Measurements from ENCODE around the gene RAPGEF5.

The RAPGEF5 gene

DNA sequence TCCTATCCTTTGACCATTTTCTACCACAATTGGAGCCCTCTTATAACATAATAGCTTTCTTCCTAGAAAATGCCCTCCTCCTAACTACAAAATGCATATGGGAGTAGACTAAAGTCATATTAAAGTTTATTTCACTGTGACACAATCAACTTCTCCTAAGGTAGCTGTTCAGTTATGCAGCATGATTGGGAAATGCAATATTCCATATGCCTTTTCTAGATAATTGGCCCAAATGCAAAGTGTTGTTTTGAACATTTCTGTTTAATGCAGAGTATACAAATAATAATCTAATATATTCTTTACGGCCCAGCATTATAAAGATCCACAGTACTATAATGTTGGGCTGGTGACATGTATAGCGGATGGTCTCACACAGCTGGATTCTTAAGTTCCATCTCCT lies 205.1 kb downstream of the RAPGEF5 start:
- DNase-seq (ENCODE audit: low spot score) = no peak

DNA sequence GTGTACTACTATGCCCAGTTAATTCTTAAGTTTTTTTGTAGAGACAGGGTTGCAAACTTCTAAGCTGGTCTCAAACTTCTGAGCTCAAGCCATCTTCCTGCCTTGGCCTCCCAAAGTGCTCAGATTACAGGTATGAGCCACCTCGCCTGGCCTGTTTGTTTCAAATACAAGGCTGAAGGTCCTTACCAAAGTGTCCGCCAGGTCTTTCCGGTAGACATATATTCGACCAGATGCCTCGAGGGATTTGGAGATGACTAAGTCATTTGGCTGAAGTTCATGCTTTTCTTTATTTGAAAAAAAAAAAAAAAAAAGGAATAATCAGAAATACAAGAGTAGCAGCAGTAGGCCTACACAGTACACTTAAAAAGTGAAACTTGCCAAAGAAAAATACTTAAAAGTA lies 206.7 kb downstream of the RAPGEF5 start:
- DNase-seq (ENCODE audit: low spot score) = no peak

DNA sequence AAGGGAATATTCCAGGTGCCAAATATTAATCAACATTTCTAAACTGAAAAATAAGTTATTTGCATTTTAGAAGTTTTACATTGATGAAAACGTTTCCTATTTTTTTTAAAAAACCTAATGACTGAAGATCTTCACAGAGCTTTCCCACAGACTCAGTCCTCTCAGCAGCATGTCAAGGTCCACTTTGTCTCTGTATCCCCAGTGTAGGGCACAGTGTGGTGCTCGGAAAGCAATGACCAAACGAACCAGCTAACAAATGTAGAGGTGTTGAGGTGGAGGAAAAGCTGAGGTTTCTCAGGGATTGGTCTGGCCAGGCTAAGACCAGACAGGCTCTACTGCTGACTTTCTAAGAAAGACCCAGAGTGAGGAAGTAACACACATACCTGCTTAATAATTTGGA lies 209.1 kb downstream of the RAPGEF5 start:
- DNase-seq (ENCODE audit: low spot score) = no peak

DNA sequence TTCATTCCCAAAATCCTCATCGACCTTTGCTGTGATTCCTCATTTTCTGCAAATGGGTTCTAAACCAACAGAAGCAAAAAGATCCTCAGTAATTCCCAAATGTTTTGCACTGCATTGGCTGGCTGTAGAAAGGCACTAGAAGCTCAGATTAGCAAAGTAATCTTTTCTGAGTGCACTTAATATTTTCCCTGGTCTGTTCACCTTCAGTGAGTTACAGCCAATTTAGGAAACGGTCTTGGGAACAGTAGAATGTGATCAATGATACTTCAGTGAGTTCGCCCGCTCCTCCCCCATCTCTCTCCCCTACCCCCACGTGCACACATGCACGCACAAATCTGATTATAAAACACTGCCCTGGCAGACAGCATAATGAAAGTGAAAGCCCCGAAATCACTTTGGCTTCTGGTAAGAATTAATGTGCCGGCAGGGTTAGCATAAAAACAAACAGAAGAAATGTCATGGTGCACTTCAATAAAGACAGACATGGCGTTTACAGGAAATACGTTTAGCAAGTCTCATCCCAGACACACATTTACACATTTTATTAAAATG lies 209.9 kb downstream of the RAPGEF5 start:
- DNase-seq (ENCODE audit: low spot score) = peak; percentile 22

DNA sequence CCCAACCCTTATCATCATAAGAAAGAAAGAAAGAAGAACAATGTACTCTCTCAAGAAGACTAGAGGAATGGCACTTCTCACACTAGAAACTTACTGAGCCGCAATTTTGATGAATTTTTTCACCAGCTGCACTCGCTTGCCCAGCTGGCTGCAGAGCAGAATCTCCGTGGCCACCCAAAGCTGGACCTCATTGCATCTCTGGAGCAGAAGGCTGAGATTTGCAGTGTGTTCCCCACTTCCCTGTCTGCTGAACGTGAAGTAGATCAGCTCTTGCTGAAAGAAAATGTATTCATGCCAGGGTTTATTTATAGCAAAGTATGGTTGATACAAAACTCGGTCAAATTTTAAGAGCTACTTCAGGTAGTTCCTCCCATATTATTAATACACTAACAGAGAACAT lies 212.0 kb downstream of the RAPGEF5 start:
- DNase-seq (ENCODE audit: low spot score) = no peak

DNA sequence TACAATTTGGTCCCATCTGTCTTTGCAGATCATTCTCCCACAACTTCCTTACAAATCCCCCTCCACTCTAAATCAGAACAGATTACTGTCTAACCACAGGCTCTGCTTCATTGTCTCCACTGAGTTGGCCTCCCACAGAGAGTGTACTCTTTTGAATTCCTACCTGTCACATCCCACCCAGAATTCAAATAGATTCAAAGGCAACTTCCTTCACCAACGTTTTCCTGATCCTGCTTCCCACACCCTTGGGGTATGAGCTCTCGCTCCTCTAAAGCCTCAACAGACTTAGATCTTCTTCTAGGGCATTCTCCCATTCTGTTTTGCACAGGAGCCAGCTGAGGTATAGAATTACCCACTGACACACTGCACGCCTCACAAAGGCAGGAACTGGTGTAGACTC lies 213.5 kb downstream of the RAPGEF5 start:
- DNase-seq (ENCODE audit: low spot score) = no peak

DNA sequence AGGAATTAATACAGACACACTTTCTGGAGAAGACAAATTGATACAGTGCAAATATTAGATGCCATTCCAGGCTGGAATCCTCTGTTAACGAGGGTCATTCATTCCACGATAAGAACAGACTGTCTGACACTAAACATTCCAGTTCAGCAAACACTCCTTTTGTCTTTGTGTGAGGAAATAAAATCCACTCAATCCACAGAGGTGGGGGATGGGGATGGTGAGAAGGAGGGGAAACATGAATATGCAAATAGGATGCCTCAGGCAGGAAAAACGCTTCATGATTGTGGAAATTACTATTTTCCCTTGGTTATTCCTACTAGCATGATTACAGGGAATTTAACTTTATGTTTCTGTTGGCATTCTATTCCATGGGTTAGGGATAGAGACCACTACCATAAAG lies 214.4 kb downstream of the RAPGEF5 start:
- DNase-seq (ENCODE audit: low spot score) = no peak

DNA sequence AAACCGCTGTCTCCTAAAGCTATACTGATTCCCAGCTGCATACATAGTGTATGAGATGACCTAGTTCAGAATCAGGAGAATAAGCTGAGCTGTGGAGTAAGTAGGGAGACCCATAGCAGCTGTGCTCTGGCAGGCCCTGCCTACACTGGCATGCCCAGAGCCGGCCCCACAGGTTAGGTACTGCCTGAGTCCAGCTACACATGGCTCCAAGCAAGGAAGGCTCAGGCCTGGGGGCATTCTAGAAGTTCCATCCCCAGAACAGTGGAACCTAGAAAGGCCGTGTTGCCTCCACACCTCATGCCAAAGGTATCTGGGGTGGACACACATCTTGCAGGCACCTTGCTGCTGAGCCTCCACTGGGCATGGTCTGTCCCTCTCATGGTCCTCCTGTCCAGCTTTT lies 215.6 kb downstream of the RAPGEF5 start:
- DNase-seq (ENCODE audit: low spot score) = no peak

DNA sequence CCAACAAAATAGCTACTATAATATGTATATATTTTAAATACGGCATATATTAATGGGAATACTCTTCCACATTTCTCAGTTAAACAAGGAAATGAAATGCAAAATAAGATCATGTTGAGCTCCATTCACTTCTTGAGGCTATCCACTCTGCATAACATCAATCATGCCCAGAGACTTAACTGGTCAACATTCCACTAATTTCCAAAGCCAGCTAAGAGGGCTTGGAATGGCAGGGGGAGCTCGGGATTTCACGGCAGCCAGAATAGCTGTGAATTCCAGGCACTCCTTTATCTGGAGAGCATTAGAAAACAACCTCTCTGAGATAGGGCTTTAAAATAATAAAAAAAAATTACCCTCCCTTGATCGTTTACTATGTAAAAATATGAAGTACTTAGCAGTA lies 216.4 kb downstream of the RAPGEF5 start:
- DNase-seq (ENCODE audit: low spot score) = no peak

DNA sequence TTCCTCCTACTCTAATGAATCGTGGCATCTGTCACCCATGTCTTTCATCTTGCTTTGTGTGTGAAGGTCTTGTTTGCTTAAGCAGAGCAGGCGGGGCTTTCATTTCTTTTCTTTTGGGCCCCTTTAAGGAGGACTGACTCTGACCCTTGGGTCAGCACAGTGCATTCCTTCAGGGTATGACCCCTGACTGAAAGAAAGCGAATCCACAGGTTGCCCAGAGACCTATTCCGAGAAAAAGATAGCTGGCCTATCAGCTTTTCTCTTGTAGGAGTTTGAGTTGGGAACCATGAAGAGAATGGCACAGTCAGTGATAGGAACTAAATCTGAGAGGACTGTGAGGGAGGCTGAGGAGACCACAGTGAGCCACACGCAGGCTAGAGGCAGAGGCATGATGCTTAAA lies 218.1 kb downstream of the RAPGEF5 start:
- no peak for DNase-seq (ENCODE audit: low spot score)

DNA sequence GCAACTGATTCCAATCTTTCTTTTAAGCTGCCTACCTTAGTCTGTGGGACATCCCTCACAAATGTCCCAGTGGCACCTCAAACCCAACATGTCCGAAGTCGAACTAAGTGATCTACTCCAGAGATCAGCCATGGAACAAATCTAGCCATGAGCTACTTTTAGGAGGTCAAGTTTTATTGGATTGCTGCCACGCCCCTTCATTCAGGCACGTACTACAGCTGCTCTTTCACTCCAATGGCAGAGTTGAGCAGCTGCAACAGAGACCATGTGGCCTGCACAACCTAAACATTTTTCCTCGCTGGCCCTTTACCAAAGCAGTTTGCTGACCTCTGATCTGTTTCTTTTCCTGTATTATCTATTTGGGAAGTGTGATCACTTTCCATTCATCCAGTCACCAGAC lies 218.8 kb downstream of the RAPGEF5 start:
- no peak for DNase-seq (ENCODE audit: low spot score)

DNA sequence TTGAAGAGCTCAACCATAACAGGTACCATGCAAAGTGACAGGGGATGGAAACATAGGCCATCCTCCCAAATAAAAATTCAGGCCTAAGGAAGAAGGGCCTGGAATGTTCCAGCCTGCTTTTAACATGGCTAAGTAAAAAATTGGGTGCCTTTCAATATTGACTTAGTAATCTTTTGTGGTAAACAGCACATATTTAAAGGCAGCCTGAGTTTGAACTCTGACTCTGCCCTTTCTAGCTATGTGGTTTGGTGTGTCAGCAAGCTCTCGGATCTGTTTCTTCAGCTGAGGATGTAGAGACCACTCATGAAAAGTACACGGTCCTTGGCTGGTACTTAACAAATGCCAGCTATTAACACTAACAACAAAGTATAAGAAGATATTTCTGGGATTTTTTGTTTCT lies 219.5 kb downstream of the RAPGEF5 start:
- DNase-seq (ENCODE audit: low spot score) = no peak

DNA sequence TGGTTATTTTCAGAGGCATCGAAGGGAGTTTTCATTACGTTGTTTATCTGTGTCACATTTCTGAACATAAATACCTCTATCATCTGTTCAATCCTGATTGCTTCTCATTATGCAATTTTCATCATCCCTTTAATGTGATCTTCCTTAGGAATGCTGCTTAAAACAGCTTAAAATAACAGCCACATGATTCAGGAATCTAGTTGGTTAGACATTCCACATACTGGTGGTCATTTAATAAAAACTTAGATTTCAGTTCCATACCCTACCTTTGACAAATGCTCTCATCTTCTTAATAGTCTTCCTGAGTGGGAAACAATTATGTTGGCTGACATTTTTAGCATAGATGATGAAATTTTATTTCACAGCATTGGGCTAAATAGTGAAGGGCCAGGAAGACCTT lies 219.9 kb downstream of the RAPGEF5 start:
- DNase-seq (ENCODE audit: low spot score) = peak; percentile 6

DNA sequence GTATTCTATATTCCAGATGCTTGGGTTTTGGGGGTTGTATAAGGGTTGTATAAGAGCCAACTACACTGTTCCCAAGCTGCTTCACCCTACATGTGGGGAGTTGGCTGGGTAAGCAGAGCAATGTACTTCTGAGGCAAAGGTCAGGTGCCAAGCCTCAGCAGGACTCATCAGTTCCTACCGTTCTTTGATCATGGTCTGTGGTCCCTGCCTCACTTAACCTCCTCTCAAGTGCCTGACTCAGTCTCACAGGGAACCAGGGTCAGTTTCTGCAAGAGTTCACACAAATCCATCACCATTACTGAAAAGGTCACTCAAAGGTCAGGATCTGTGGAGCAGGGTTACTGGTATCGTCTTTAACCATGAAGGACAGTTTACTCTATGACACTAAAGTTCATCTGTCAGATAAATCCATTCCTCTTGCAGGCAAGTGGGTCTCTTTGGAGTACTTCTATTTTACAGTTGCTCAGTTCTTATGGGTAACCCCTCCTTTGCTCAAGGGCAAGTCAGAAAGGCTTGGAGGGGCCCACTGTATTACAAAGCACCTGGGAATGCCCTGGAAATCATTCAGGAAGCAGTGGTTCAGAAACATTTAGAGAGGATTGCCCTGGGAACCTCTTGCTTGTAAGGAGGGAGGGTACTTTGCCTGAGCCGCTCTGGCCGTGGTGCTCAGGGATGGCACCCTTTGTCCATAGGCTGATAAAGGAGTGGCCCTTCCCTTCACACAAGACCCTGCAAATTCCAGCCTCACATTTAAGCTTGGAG lies 227.0 kb downstream of the RAPGEF5 start:
- no peak for DNase-seq (ENCODE audit: low spot score)

DNA sequence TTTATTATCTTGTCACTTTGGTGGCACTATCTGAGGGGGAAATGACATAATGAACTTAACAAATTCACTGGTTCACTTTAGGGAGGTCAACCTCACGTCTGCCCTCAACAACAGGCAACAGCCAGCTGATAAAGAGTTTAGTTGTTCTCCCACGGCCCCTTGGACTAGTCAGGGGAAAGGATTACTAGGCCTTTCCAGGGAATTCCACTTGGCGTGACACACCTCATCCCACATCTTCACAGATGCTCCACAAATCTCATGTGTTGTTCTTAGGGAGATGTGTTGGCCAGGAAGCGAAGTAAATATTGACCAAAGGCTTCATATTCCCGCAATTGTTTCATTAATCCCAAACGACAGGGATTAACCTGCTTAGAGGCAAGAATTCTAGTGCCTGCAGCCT lies 227.8 kb downstream of the RAPGEF5 start:
- no peak for DNase-seq (ENCODE audit: low spot score)

DNA sequence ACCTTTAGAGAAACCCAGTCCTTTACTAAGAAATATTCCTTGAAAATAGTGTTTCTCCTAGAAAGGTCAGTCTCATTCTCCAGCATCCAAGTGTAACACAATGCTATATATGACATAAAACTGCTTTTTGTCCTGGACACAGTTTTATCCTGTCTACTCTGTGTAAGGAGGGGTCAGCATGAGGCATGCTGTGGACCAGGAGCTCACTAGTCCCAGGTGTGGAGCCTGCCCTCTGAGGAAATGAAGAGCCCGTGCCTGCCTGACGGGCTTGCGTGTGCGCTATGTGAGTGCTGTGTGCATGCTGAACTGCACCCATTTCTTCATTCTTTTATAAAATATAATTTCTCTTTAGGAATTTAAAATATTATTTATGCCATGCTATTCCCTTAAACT lies 228.4 kb downstream of the RAPGEF5 start:
- DNase-seq (ENCODE audit: low spot score) = no peak

DNA sequence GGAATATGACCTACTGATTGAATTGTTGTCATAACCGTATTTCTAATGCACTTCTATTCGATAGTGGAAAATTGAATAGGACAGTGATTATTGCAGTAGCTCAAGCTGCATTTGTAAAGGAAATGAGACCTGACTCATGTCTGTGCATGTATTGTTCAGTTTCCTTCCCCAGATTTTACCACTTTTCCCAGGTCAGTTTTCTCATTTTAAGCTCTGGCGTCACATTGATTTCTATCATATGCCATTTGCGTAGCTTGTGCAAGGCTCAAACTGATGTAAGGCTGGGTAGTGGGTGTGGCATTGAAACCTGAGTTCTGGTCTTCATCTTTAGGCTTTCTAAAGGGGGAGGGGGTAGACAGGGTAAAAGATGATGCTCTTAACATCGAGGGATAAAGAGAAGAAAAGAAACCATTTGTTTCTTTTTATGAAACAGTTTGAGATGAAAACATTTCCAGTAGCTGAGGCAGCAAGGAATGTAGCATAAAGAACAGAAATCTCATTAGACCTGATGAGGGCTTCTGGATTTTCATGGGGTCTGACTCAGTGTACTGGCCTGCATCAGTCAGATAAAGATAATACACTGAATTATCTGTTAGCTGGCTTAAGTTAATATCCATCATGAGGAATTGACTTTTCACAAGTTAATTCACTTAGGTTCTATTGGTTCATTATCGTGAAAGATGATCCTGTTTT lies 229.0 kb downstream of the RAPGEF5 start:
- no peak for DNase-seq (ENCODE audit: low spot score)

DNA sequence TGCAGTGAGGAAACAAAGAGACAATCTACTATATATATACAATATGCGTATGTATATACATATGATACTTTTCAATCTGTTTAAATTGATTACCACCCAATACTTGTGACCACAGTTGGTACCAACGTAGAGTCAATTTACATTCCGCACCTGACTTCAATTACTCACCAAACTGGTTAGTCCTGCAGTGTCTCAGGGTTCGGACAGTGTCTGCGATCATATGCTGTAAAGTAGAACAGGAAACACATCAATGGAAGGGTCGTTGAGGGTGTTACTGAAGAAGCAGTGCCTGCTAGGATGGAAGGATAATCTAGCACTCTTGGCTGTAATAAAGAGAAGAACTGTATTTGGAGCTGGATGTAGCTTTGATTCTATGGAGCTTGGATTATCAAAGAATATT lies 231.5 kb downstream of the RAPGEF5 start:
- no peak for DNase-seq (ENCODE audit: low spot score)

DNA sequence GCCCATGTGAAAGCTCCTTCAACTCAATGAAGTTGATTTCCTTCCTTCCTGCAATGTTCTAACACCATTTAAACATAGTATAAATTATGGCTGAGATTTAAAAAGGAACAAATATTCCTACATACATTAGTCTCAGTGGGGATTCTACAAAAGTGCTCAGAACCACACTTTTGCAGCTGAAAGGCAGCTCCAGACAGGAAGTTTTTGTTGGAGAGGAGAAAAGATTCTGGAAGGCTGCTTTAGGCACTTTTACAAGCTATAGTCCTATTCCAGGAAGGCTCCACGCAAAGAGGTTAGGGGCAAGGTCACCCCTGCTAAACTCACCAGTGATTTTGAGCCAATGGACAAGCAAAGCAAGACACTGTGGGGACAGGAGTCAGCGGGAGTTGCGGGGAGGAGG lies 232.0 kb downstream of the RAPGEF5 start:
- no peak for DNase-seq (ENCODE audit: low spot score)

DNA sequence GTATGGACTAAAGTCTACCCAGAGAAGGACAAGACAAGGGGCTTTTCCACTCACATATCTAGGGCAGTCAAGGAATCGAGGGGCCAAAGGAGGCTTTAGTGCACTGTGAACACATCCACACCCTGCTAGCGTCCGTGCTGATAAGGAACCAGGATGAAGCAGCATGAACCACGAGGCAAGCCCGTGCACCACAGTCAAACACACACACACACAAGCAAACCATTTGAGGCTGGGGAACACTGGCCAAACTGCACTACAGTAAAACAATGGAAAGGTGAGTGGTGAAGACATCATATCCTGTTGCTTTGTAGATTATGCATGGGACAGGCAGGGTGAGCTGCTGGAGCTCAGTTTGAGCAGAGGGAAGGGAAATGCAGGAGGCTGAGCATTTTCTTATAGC lies 233.8 kb downstream of the RAPGEF5 start:
- no peak for DNase-seq (ENCODE audit: low spot score)

DNA sequence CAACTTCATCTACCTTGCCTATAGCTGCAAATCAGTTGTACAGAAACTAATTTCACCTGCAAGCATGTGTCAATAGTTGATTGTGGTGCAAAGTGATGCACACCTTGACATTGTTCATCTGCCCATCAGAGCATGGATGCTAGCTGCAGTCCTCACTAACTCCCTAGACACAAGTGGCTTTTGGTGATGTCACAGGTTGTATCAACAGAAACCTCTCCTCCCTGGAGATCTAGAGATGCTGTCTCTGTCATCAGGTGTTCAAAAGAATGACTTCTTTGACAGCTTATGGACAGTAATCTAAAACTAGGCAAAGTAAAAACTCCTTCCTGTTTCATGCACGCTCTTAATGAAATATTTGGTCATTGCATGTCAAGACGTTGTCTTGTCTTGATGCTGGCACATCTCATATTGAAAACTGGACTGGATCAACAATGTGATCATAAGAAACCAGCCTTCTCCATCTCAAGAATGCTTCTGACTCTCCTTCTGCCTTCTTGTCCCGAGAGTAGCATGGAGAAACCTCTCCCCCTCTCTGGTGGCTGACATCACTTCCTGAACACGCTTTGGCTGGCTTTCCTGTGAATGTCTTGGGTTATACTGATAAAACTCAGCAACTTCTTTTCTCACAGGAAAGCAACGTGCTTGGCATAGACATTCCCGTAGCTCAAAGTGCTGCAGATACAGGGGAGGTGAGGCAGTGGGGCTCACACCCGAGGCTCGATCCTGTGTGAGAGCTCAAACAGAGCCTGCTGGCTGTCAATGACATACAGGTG lies 235.1 kb downstream of the RAPGEF5 start:
- no peak for DNase-seq (ENCODE audit: low spot score)

DNA sequence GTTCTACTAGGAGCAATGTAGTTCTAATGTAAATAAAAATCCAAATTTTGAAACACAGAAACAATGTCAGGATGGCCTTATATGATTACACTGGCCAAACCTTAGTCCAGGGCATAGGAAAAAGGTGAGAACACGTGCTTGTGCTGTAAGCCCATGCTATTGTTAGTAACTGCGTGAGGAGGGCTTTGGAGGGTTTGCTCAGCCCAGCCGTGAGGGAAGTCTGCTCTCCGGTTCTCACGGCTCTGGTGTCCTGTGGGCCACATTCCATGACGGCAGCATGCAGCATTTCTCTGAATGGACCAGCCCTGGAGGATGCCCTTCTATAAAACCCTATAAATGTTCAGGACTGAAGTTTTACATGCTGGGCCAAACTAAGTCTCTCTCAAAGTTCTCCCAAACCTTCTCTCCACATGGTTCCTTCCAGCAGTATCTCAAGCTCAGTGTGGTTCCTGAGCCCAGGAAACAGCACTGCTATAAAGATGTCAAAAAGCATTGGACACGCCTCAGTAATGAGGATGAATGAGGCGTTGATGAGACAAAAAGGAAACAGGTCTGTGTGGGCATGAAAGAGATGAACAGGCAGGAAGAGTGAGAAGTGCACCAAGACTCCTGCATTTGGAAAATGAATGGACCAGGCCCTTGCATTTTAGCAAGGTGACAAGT lies 236.4 kb downstream of the RAPGEF5 start:
- DNase-seq (ENCODE audit: low spot score) = no peak

Data from kidney tubule cell (primary cell).